SW480 (cell line): ENCODE measurements around the gene ATP8B4.

Experiments used
- DNase-seq: peaks from one replicate; pipeline ENCODE4 v3.0.0-alpha.2; 2016; ENCODE audit warnings: low spot score

ATP8B4 gene

GRCh38 chr15:50059883-50060282, 59.1 kb downstream of the ATP8B4 start:
- DNase-seq: no peak

GRCh38 chr15:50059203-50059772, 59.7 kb downstream of the ATP8B4 start:
- DNase-seq: no peak

- DNase-seq: no peak
These were observed 61.0 kb downstream of the ATP8B4 start for GRCh38 chr15:50057905-50058639.

- DNase-seq: no peak
These were observed 61.8 kb downstream of the ATP8B4 start for GRCh38 chr15:50057196-50057595.

- DNase-seq: no peak
These were observed 63.3 kb downstream of the ATP8B4 start for GRCh38 chr15:50055750-50056157.

- DNase-seq: no peak
These were observed 63.7 kb downstream of the ATP8B4 start for GRCh38 chr15:50055332-50055731.

- no peak for DNase-seq
These were observed 65.8 kb downstream of the ATP8B4 start for GRCh38 chr15:50053055-50053856.

GRCh38 chr15:50051811-50052419, 67.1 kb downstream of the ATP8B4 start:
- DNase-seq: peak; percentile 52

GRCh38 chr15:50050986-50051743, 67.9 kb downstream of the ATP8B4 start:
- no peak for DNase-seq

- no peak for DNase-seq
These were observed 69.2 kb downstream of the ATP8B4 start for GRCh38 chr15:50049871-50050270.

- no peak for DNase-seq
These were observed 72.2 kb downstream of the ATP8B4 start for GRCh38 chr15:50046867-50047266.

GRCh38 chr15:50046159-50046558, 72.9 kb downstream of the ATP8B4 start:
- DNase-seq: no peak

- no peak for DNase-seq
These were observed 74.1 kb downstream of the ATP8B4 start for GRCh38 chr15:50044904-50045303.

GRCh38 chr15:50044406-50044805, 74.6 kb downstream of the ATP8B4 start:
- no peak for DNase-seq

GRCh38 chr15:50042775-50043174, 76.3 kb downstream of the ATP8B4 start:
- DNase-seq: no peak

GRCh38 chr15:50030456-50030855, 88.6 kb downstream of the ATP8B4 start:
- DNase-seq: no peak

GRCh38 chr15:50028326-50028725, 90.7 kb downstream of the ATP8B4 start:
- DNase-seq: peak; percentile 28

- DNase-seq: no peak
These were observed 94.8 kb downstream of the ATP8B4 start for GRCh38 chr15:50024281-50024680.

GRCh38 chr15:50018491-50018890, 100.5 kb downstream of the ATP8B4 start:
- no peak for DNase-seq

GRCh38 chr15:50017522-50017921, 101.5 kb downstream of the ATP8B4 start:
- no peak for DNase-seq

- no peak for DNase-seq
These were observed 102.1 kb downstream of the ATP8B4 start for GRCh38 chr15:50016951-50017350.

- DNase-seq: no peak
These were observed 106.2 kb downstream of the ATP8B4 start for GRCh38 chr15:50012790-50013189.
